A549 (cell line): ENCODE results near the gene CERS2. TPM values are rescaled to one million over a fixed set of nuclear protein-coding genes. Genes with fewer than 3 reads are reported as not detected.

Source experiments
- ATAC-seq, 2 experiments: fragments of 200-7000 bp in 1 of 2; fragments of >200 bp in 1 of 2; cut with Nextera tagmentation in 1 of 2; cut with Tn5 transposase in 1 of 2; 3 replicates each; pipeline versions ENCODE4 v1.8.0 to v1.9.1; 2018 to 2020; ENCODE audit warnings: mild to moderate bottlenecking in 1 of 2, moderate library complexity in 1 of 2
- CTCF ChIA-PET: fragments of 300-600 bp; sonication (Branson Sonifier 250); formaldehyde crosslinking; extraction: SDS; loops from one replicate; lab custom pipeline; 2021; ENCODE audit warnings: antibody characterized with exemption, inconsistent platforms; lab: Yijun Ruan, JAX
- POLR2A ChIA-PET: fragments of 350-600 bp; formaldehyde crosslinking; extraction: SDS; loops from one replicate; lab custom pipeline; 2021; ENCODE audit warnings: antibody characterized with exemption, inconsistent platforms; lab: Yijun Ruan, JAX
- DNase-seq, 2 experiments: peaks; one replicate each; pipeline versions ENCODE4 v3.0.0 to v3.0.0-alpha.2; 2011 to 2016; ENCODE audit warnings: low read depth in 1 of 2, low spot score in 1 of 2
- FAIRE-seq: peaks from 2 replicates; lab custom pipeline; 2011; peaks lifted over from hg19 to GRCh38; lab: Jason Lieb, UNC
- H3K27ac ChIP-seq, 2 experiments: fragments of >200 bp; sonication (Bioruptor Twin); formaldehyde crosslinking; 3 replicates each; pipeline ENCODE4 v1.5.1; 2016 to 2017
- H3K4me1 ChIP-seq: fragments of >200 bp; sonication (Bioruptor Twin); formaldehyde crosslinking; 3 replicates; pipeline ENCODE4 v1.6.1; 2016
- H3K4me2 ChIP-seq: fragments of >200 bp; sonication (Bioruptor Twin); formaldehyde crosslinking; 3 replicates; pipeline ENCODE4 v1.6.1; 2016
- H3K4me3 ChIP-seq: fragments of >200 bp; sonication (Bioruptor Twin); formaldehyde crosslinking; 3 replicates; pipeline ENCODE4 v1.5.1; 2016
- H3K9me3 ChIP-seq: fragments of >200 bp; sonication (Bioruptor Twin); formaldehyde crosslinking; 3 replicates; pipeline ENCODE4 v1.6.1; 2016
- CHD2 ChIP-seq: fragments of 150-350 bp; IDR thresholded peaks from 2 replicates; pipeline ENCODE4 v1.6.1; 2014; ENCODE audit warnings: low read length; ENCODE audit not compliant: partially characterized antibody
- CHD4 ChIP-seq: fragments of 200-600 bp; sonication (generic); IDR thresholded peaks from 2 replicates; pipeline ENCODE4 v1.6.1; 2016; ENCODE audit warnings: antibody characterized with exemption, mild to moderate bottlenecking, borderline replicate concordance
- CTCF ChIP-seq: fragments of >200 bp; sonication (Bioruptor Twin); formaldehyde crosslinking; IDR thresholded peaks from 3 replicates; pipeline ENCODE4 v1.5.1; 2016
- FOSL2 ChIP-seq, 2 experiments: fragments of 450-650 bp in 1 of 2; fragments of >200 bp in 1 of 2; sonication (Bioruptor Twin) in 1 of 2; formaldehyde crosslinking; IDR thresholded peaks; 2 replicates each; pipeline versions ENCODE4 v1.5.0 to v1.6.1; 2016 to 2020; ENCODE audit warnings: mild to moderate bottlenecking in 1 of 2, moderate library complexity in 1 of 2
- FOXS1 ChIP-seq: fragments of 250-450 bp; sonication (Bioruptor Pico); IDR thresholded peaks from 2 replicates; pipeline ENCODE4 v1.5.0; 2020; ENCODE audit warnings: mild to moderate bottlenecking, moderate library complexity
- GATA3 ChIP-seq: IDR thresholded peaks from 2 replicates; pipeline ENCODE4 v1.6.1; 2012; ENCODE audit warnings: borderline replicate concordance
- PBX3 ChIP-seq: IDR thresholded peaks from 2 replicates; pipeline ENCODE4 v1.6.1; 2012
- RAD21 ChIP-seq, 2 experiments: fragments of >200 bp in 1 of 2; sonication (Bioruptor Twin) in 1 of 2; formaldehyde crosslinking in 1 of 2; IDR thresholded peaks in 1 of 2; conservative IDR thresholded peaks in 1 of 2; 2 replicates in 1 of 2; 3 replicates in 1 of 2; pipeline ENCODE4 v1.6.1; 2012 to 2018; ENCODE audit warnings: inconsistent platforms in 1 of 2
- RFX5 ChIP-seq: fragments of 450-650 bp; IDR thresholded peaks from 2 replicates; pipeline ENCODE4 v1.7.1; 2014; ENCODE audit warnings: antibody characterized with exemption, mild to moderate bottlenecking, moderate library complexity
- RNF2 ChIP-seq: fragments of 200-600 bp; sonication (generic); IDR thresholded peaks from 2 replicates; pipeline ENCODE4 v1.6.1; 2016; ENCODE audit warnings: low read depth, mild to moderate bottlenecking, antibody characterized with exemption, moderate library complexity, borderline replicate concordance
- SMC3 ChIP-seq: fragments of >200 bp; sonication (Bioruptor Twin); formaldehyde crosslinking; IDR thresholded peaks from 3 replicates; pipeline ENCODE4 v1.6.1; 2018; ENCODE audit warnings: inconsistent platforms
- TFCP2L1 ChIP-seq: fragments of 250-450 bp; sonication (Bioruptor Pico); IDR thresholded peaks from 2 replicates; pipeline ENCODE4 v1.5.0; 2021; ENCODE audit warnings: mild to moderate bottlenecking
- WGBS: methylation state at CpG from one replicate; pipeline ENCODE4 v1.1.6; 2017; ENCODE audit errors: missing lambda C conversion rate; 5-methylcytosine and 5-hydroxymethylcytosine counted together
- polyA plus RNA-seq, 4 experiments: library from polyadenylated mRNA; depleted of rRNA in 3 of 4; stranded (reverse); fragments of >200 nt; fragmentation: RNase III in 1 of 4; extraction: RNeasy Plus Mini Kit Qiagen cat#74134 plus additional on column Dnase treatment in 1 of 4; gene quantifications; 2 replicates in 3 of 4; 3 replicates in 1 of 4; pipeline ENCODE4 v1.2.3, GENCODE V29; 2011 to 2017
- small RNA-seq, 6 experiments: library from RNA; depleted of rRNA; stranded (forward); fragments of <200 nt; gene quantifications; one replicate each; pipeline ENCODE3, GENCODE V24; 2012

Gene CERS2
- polyA plus RNA-seq, 2 of the 4 experiments (the other 2 are of a cell fraction): 196 to 356 TPM

GRCh38 chr1:150922519-150922975, 52.1 kb downstream of the CERS2 start:
- Histone ChIP-seq H3K27ac (peak overlapping the region in 1 of 2 experiments; percentile 26; a peak in 1 of 6 replicates), H3K4me2 (peak overlapping the region; percentile 42), H3K4me1 (peaks cover 15% of the 10 kb centered on the region; the same call in 2 of the 3 replicates), H3K4me3 (no peak overlapping the region), H3K9me3 (no peaks in the 10 kb centered on the region)
- FAIRE-seq (no peak), ATAC-seq (peak; percentile 74 to 79), DNase-seq (peak; percentile 80 to 85)
- TF ChIP-seq RNF2 (no peak), RAD21 (conservative IDR thresholded peaks at IDR 0.05 in 1 of 2, IDR thresholded peaks at IDR 0.05 in 1 of 2) (peak; percentile 73 to 75), CHD2 (no peak), TFCP2L1 (no peak), FOSL2 (IDR thresholded peaks at IDR 0.05) (no peak), FOSL2 (CRISPR knock-in tag; IDR thresholded peaks at IDR 0.05) (peak; percentile 79; the same call in 1 of the 2 replicates), CTCF (peak; percentile 80), SMC3 (peak; percentile 84), FOXS1 (no peak)
- CTCF ChIA-PET: interaction anchor here (0.6 to 3.7 kb wide), 54 partner anchors 8 to 459 kb away, joined by 3 to 41 read pairs (median 4); partner anchors contain the start of genes ARNT, CTSK, CTXND2 and ENSA
- POLR2A ChIA-PET: interaction anchor here (0.7 to 1.7 kb wide), 4 partner anchors 46 to 361 kb away, joined by 3 to 5 read pairs (median 4); partner anchors contain the start of genes ARNT and GOLPH3L
- 12% methylated on average over 2 of the region's 2 CpGs for WGBS

- POLR2A ChIA-PET: interaction anchor here (1.3 kb wide), 1 partner anchor 89 kb away, joined by 3 read pairs; the partner anchor contains the start of gene MINDY1
- Histone ChIP-seq H3K9me3 (no peaks in the 10 kb centered on the region), H3K4me2 (no peak overlapping the region), H3K27ac (no peak overlapping the region), H3K4me1 (peaks cover 4% of the 10 kb centered on the region; the same call in 2 of the 3 replicates), H3K4me3 (no peak overlapping the region)
- DNase-seq (no peak), ATAC-seq (no peak), FAIRE-seq (no peak)
- 76% methylated on average over 7 of the region's 7 CpGs for WGBS
- CTCF ChIA-PET: interaction anchor here (1.1 to 1.7 kb wide), 3 partner anchors 9 to 105 kb away, joined by 3 to 4 read pairs (median 4); no protein-coding TSS in a partner anchor
- TF ChIP-seq CHD4 (no peak), RFX5 (no peak), RNF2 (no peak), GATA3 (no peak), PBX3 (no peak)
These were observed 57.2 kb downstream of the CERS2 start for GRCh38 chr1:150917387-150917786.

Small RNAs within 50 kb of the gene (small RNA-seq; reads per million reads assigned to genes)
- 0 to 2.1 (median 0.42) reads per million in 6 experiments for gene RNU6-884P

Other genes starting within 250 kb of the CERS2 start
- 29.6 and 33.9 TPM in 2 replicates for gene CTSS, start 209.1 kb downstream of the CERS2 start, polyA plus RNA-seq (2011; rRNA removed)
- 9.4 to 11.5 TPM (median 10.7 TPM) in 3 replicates for gene CTSS, start 209.1 kb downstream of the CERS2 start, polyA plus RNA-seq (2017; fragmentation: RNase III; extraction: RNeasy Plus Mini Kit Qiagen cat#74134 plus additional on column Dnase treatment)
- 5.0 and 6.7 TPM in 2 replicates for gene CTSK, start 166.6 kb downstream of the CERS2 start, polyA plus RNA-seq (2011; rRNA removed)
- 2.4 to 2.5 TPM (median 2.4 TPM) in 3 replicates for gene CTSK, start 166.6 kb downstream of the CERS2 start, polyA plus RNA-seq (2017; fragmentation: RNase III; extraction: RNeasy Plus Mini Kit Qiagen cat#74134 plus additional on column Dnase treatment)
- 25.6 and 30.8 TPM in 2 replicates for gene ARNT, start 98.2 kb downstream of the CERS2 start, polyA plus RNA-seq (2011; rRNA removed)
- gene ARNT, start 98.2 kb downstream of the CERS2 start, polyA plus RNA-seq (2017; fragmentation: RNase III; extraction: RNeasy Plus Mini Kit Qiagen cat#74134 plus additional on column Dnase treatment): 13.8 to 17.6 TPM (median 17.6 TPM) in 3 replicates
- gene CTXND2, start 87.7 kb downstream of the CERS2 start, polyA plus RNA-seq (2011; rRNA removed): not detected in 2 replicates
- not detected in 3 replicates for gene CTXND2, start 87.7 kb downstream of the CERS2 start, polyA plus RNA-seq (2017; fragmentation: RNase III; extraction: RNeasy Plus Mini Kit Qiagen cat#74134 plus additional on column Dnase treatment)
- gene SETDB1, start 48.5 kb downstream of the CERS2 start, polyA plus RNA-seq (2011; rRNA removed): 48.8 and 56.9 TPM in 2 replicates
- gene SETDB1, start 48.5 kb downstream of the CERS2 start, polyA plus RNA-seq (2017; fragmentation: RNase III; extraction: RNeasy Plus Mini Kit Qiagen cat#74134 plus additional on column Dnase treatment): 25.1 to 27.6 TPM (median 25.2 TPM) in 3 replicates
- gene ANXA9, start 7.5 kb upstream of the CERS2 start, polyA plus RNA-seq (2011; rRNA removed): 2.2 and 3.3 TPM in 2 replicates
- 1.5 to 2.1 TPM (median 1.7 TPM) in 3 replicates for gene ANXA9, start 7.5 kb upstream of the CERS2 start, polyA plus RNA-seq (2017; fragmentation: RNase III; extraction: RNeasy Plus Mini Kit Qiagen cat#74134 plus additional on column Dnase treatment)
- 5.2 and 7.9 TPM in 2 replicates for gene MINDY1, start 32.1 kb upstream of the CERS2 start, polyA plus RNA-seq (2011; rRNA removed)
- gene MINDY1, start 32.1 kb upstream of the CERS2 start, polyA plus RNA-seq (2017; fragmentation: RNase III; extraction: RNeasy Plus Mini Kit Qiagen cat#74134 plus additional on column Dnase treatment): 4.0 to 4.8 TPM (median 4.8 TPM) in 3 replicates
- 27.0 and 27.5 TPM in 2 replicates for gene PRUNE1, start 33.6 kb upstream of the CERS2 start, polyA plus RNA-seq (2011; rRNA removed)
- gene PRUNE1, start 33.6 kb upstream of the CERS2 start, polyA plus RNA-seq (2017; fragmentation: RNase III; extraction: RNeasy Plus Mini Kit Qiagen cat#74134 plus additional on column Dnase treatment): 11.1 to 11.9 TPM (median 11.1 TPM) in 3 replicates
- gene BNIPL, start 61.8 kb upstream of the CERS2 start, polyA plus RNA-seq (2011; rRNA removed): 0.30 and 0.38 TPM in 2 replicates
- gene BNIPL, start 61.8 kb upstream of the CERS2 start, polyA plus RNA-seq (2017; fragmentation: RNase III; extraction: RNeasy Plus Mini Kit Qiagen cat#74134 plus additional on column Dnase treatment): 0.22 to 0.51 TPM (median 0.28 TPM) in 3 replicates
- gene C1orf56, start 72.9 kb upstream of the CERS2 start, polyA plus RNA-seq (2011; rRNA removed): 2.9 and 3.3 TPM in 2 replicates
- gene C1orf56, start 72.9 kb upstream of the CERS2 start, polyA plus RNA-seq (2017; fragmentation: RNase III; extraction: RNeasy Plus Mini Kit Qiagen cat#74134 plus additional on column Dnase treatment): 5.1 to 6.8 TPM (median 6.6 TPM) in 3 replicates
- gene CDC42SE1, start 84.8 kb upstream of the CERS2 start, polyA plus RNA-seq (2011; rRNA removed): 78.1 and 83.1 TPM in 2 replicates
- gene CDC42SE1, start 84.8 kb upstream of the CERS2 start, polyA plus RNA-seq (2017; fragmentation: RNase III; extraction: RNeasy Plus Mini Kit Qiagen cat#74134 plus additional on column Dnase treatment): 50.6 to 54.7 TPM (median 52.0 TPM) in 3 replicates
- gene MLLT11, start 85.6 kb upstream of the CERS2 start, polyA plus RNA-seq (2011; rRNA removed): 33.7 and 35.3 TPM in 2 replicates
- 26.0 to 28.2 TPM (median 26.5 TPM) in 3 replicates for gene MLLT11, start 85.6 kb upstream of the CERS2 start, polyA plus RNA-seq (2017; fragmentation: RNase III; extraction: RNeasy Plus Mini Kit Qiagen cat#74134 plus additional on column Dnase treatment)
- gene GABPB2, start 95.9 kb upstream of the CERS2 start, polyA plus RNA-seq (2011; rRNA removed): 9.9 and 10.8 TPM in 2 replicates
- gene GABPB2, start 95.9 kb upstream of the CERS2 start, polyA plus RNA-seq (2017; fragmentation: RNase III; extraction: RNeasy Plus Mini Kit Qiagen cat#74134 plus additional on column Dnase treatment): 2.4 to 3.9 TPM (median 3.3 TPM) in 3 replicates
- gene SEMA6C, start 171.8 kb upstream of the CERS2 start, polyA plus RNA-seq (2011; rRNA removed): 1.3 and 1.7 TPM in 2 replicates
- gene SEMA6C, start 171.8 kb upstream of the CERS2 start, polyA plus RNA-seq (2017; fragmentation: RNase III; extraction: RNeasy Plus Mini Kit Qiagen cat#74134 plus additional on column Dnase treatment): 1.5 to 2.5 TPM (median 1.6 TPM) in 3 replicates
- not detected in 2 replicates for gene TNFAIP8L2, start 181.8 kb upstream of the CERS2 start, polyA plus RNA-seq (2011; rRNA removed)
- gene TNFAIP8L2, start 181.8 kb upstream of the CERS2 start, polyA plus RNA-seq (2017; fragmentation: RNase III; extraction: RNeasy Plus Mini Kit Qiagen cat#74134 plus additional on column Dnase treatment): not detected in 3 replicates
- gene LYSMD1, start 191.1 kb upstream of the CERS2 start, polyA plus RNA-seq (2011; rRNA removed): 10.5 and 11.6 TPM in 2 replicates
- 7.0 to 7.3 TPM (median 7.3 TPM) in 3 replicates for gene LYSMD1, start 191.1 kb upstream of the CERS2 start, polyA plus RNA-seq (2017; fragmentation: RNase III; extraction: RNeasy Plus Mini Kit Qiagen cat#74134 plus additional on column Dnase treatment)
- 27.9 and 29.3 TPM in 2 replicates for gene SCNM1, start 191.3 kb upstream of the CERS2 start, polyA plus RNA-seq (2011; rRNA removed)
- gene SCNM1, start 191.3 kb upstream of the CERS2 start, polyA plus RNA-seq (2017; fragmentation: RNase III; extraction: RNeasy Plus Mini Kit Qiagen cat#74134 plus additional on column Dnase treatment): 29.5 to 31.7 TPM (median 30.9 TPM) in 3 replicates
- gene TMOD4, start 201.1 kb upstream of the CERS2 start, polyA plus RNA-seq (2011; rRNA removed): 0.30 TPM in 1 of 2 replicates, not detected in the other
- 0.29 to 0.49 TPM in 2 of 3 replicates, not detected in the other for gene TMOD4, start 201.1 kb upstream of the CERS2 start, polyA plus RNA-seq (2017; fragmentation: RNase III; extraction: RNeasy Plus Mini Kit Qiagen cat#74134 plus additional on column Dnase treatment)
- gene VPS72, start 215.4 kb upstream of the CERS2 start, polyA plus RNA-seq (2011; rRNA removed): 64.4 and 81.2 TPM in 2 replicates
- gene VPS72, start 215.4 kb upstream of the CERS2 start, polyA plus RNA-seq (2017; fragmentation: RNase III; extraction: RNeasy Plus Mini Kit Qiagen cat#74134 plus additional on column Dnase treatment): 49.7 to 50.8 TPM (median 49.8 TPM) in 3 replicates
- gene PIP5K1A, start 223.7 kb upstream of the CERS2 start, polyA plus RNA-seq (2011; rRNA removed): 129 and 183 TPM in 2 replicates
- 46.8 to 50.0 TPM (median 49.4 TPM) in 3 replicates for gene PIP5K1A, start 223.7 kb upstream of the CERS2 start, polyA plus RNA-seq (2017; fragmentation: RNase III; extraction: RNeasy Plus Mini Kit Qiagen cat#74134 plus additional on column Dnase treatment)